Measurements from ENCODE around the gene VAV2.

The VAV2 gene

GRCh38 chr9:133811471-133811870 is 180.7 kb downstream of the VAV2 start:
- DNase-seq = no peak

- DNase-seq = no peak
Measured at GRCh38 chr9:133810556-133811195, 181.4 kb downstream of the VAV2 start.

GRCh38 chr9:133809335-133809734 is 182.8 kb downstream of the VAV2 start:
- no peak for DNase-seq

- no peak for DNase-seq
Measured at GRCh38 chr9:133807818-133808217, 184.3 kb downstream of the VAV2 start.

GRCh38 chr9:133807037-133807436 is 185.1 kb downstream of the VAV2 start:
- DNase-seq = no peak

- DNase-seq = no peak
Measured at GRCh38 chr9:133806623-133807010, 185.5 kb downstream of the VAV2 start.

GRCh38 chr9:133805876-133806622 is 186.1 kb downstream of the VAV2 start:
- no peak for DNase-seq

- DNase-seq = no peak
Measured at GRCh38 chr9:133804199-133804598, 187.9 kb downstream of the VAV2 start.

- no peak for DNase-seq
Measured at GRCh38 chr9:133803745-133804144, 188.4 kb downstream of the VAV2 start.

GRCh38 chr9:133803028-133803585 is 189.0 kb downstream of the VAV2 start:
- no peak for DNase-seq

GRCh38 chr9:133801739-133802138 is 190.4 kb downstream of the VAV2 start:
- no peak for DNase-seq

GRCh38 chr9:133800266-133800665 is 191.9 kb downstream of the VAV2 start:
- DNase-seq = no peak

GRCh38 chr9:133799716-133800115 is 192.4 kb downstream of the VAV2 start:
- DNase-seq = no peak

GRCh38 chr9:133799106-133799505 is 193.0 kb downstream of the VAV2 start:
- DNase-seq = no peak

GRCh38 chr9:133798160-133798559 is 194.0 kb downstream of the VAV2 start:
- DNase-seq = no peak

GRCh38 chr9:133797406-133798105 is 194.6 kb downstream of the VAV2 start:
- no peak for DNase-seq

GRCh38 chr9:133796562-133796961 is 195.6 kb downstream of the VAV2 start:
- DNase-seq = no peak

GRCh38 chr9:133795049-133795448 is 197.1 kb downstream of the VAV2 start:
- no peak for DNase-seq

- DNase-seq = no peak
Measured at GRCh38 chr9:133794016-133794760, 197.9 kb downstream of the VAV2 start.

GRCh38 chr9:133793471-133793870 is 198.7 kb downstream of the VAV2 start:
- no peak for DNase-seq

GRCh38 chr9:133792721-133793470 is 199.2 kb downstream of the VAV2 start:
- DNase-seq = peak; percentile 82

Measured in EL (cell line).